HFFc6 (cell line): Measurements from ENCODE around the gene SMPD3. TPM values are rescaled to one million over a fixed set of nuclear protein-coding genes. Genes with fewer than 3 reads are reported as not detected.

ENCODE experiments used
- DNase-seq: peaks from one replicate; pipeline ENCODE4 v3.0.0-alpha.2; 2018
- H3K27ac Mint-ChIP-seq: 2 replicates; pipeline ENCODE4 v1.8.0; 2020; ENCODE audit warnings: mild to moderate bottlenecking, mixed read lengths
- H3K27me3 Mint-ChIP-seq: 2 replicates; pipeline ENCODE4 v1.8.0; 2021; ENCODE audit warnings: mild to moderate bottlenecking, moderate library complexity, mixed read lengths; ENCODE audit not compliant: insufficient read depth
- H3K36me3 Mint-ChIP-seq: 2 replicates; pipeline ENCODE4 v1.8.0; 2021; ENCODE audit warnings: low read depth, mixed read lengths
- H3K4me1 Mint-ChIP-seq: 2 replicates; pipeline ENCODE4 v1.8.0; 2020; ENCODE audit warnings: low read depth, mixed read lengths
- H3K4me3 Mint-ChIP-seq: 2 replicates; pipeline ENCODE4 v1.8.0; 2020; ENCODE audit warnings: mild to moderate bottlenecking, moderate library complexity, mixed read lengths
- H3K9me3 Mint-ChIP-seq: 2 replicates; pipeline ENCODE4 v1.8.0; 2020; ENCODE audit warnings: mild to moderate bottlenecking, mixed read lengths
- CTCF ChIP-seq: fragments of 200-600 bp; sonication (generic); IDR thresholded peaks from 2 replicates; pipeline ENCODE4 v1.5.0; 2021; ENCODE audit warnings: antibody characterized with exemption, mild to moderate bottlenecking
- total RNA-seq, 6 experiments: library from RNA; stranded (reverse); fragmentation: NEBNext Ultra II Directional; extraction: Animal tissue kit (Norgen Biotek cat#: 25700); gene quantifications; 2 replicates in 1 of 6; 3 replicates in 5 of 6; pipeline ENCODE4 v1.2.3, GENCODE V29; 2021

The SMPD3 gene
- total RNA-seq, 6 experiments from 2014 or later: 0.05 to 0.73 (median 0.30) TPM

DNA sequence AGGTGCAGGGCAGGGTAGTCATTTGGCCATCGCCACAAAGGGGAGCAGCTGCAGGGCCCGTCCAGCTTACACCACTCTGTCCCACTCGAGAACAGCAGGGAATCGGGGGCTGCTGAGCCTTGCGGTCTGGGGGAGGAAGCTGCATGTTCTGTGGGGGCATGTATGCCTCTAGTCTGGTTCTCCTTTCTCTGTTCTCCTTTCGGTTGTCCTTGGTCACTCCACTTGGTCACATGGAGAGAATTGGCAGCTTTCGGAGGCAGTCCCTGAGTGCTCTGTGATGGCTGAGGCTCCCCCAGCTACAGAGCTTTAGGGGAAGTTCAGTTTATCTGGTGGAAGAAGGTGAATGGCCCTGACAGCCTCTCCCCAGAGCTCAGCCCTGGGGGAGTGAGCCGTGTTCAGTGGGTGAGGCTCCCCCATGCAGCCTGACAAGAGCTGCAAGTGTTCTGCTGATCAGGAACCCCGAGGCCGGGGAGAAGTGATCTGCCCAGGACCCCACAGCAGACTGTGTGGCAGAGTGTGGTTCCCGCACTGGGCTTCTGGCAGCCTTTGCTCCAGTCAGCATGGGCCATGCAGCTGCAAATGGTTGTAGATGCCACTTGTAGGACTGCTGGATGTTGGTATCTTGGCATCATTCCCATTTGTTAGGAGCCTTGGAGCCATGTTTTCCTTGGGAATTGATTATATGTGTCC lies 22.3 kb upstream of the SMPD3 start:
- TF ChIP-seq CTCF: no peak
- peak overlapping the region; percentile 81; the same call in 1 of the 2 replicates for H3K4me3 Mint-ChIP-seq
- H3K27me3 Mint-ChIP-seq: peaks cover 29% of the 10 kb centered on the region
- H3K36me3 Mint-ChIP-seq: peaks cover 9% of the 10 kb centered on the region
- H3K9me3 Mint-ChIP-seq: no peaks in the 10 kb centered on the region
- peaks cover 29% of the 10 kb centered on the region for H3K4me1 Mint-ChIP-seq
- DNase-seq: no peak
- no peak overlapping the region for H3K27ac Mint-ChIP-seq

GRCh38 chr16:68469796-68470460 lies 21.6 kb upstream of the SMPD3 start:
- no peak for TF ChIP-seq CTCF
- Mint-ChIP-seq H3K27ac (no peak overlapping the region; the same call in 1 of the 2 replicates), H3K4me1 (peaks cover 29% of the 10 kb centered on the region), H3K9me3 (no peaks in the 10 kb centered on the region), H3K4me3 (peak overlapping the region; percentile 81), H3K36me3 (peaks cover 9% of the 10 kb centered on the region), H3K27me3 (peaks cover 27% of the 10 kb centered on the region)
- DNase-seq: no peak

DNA sequence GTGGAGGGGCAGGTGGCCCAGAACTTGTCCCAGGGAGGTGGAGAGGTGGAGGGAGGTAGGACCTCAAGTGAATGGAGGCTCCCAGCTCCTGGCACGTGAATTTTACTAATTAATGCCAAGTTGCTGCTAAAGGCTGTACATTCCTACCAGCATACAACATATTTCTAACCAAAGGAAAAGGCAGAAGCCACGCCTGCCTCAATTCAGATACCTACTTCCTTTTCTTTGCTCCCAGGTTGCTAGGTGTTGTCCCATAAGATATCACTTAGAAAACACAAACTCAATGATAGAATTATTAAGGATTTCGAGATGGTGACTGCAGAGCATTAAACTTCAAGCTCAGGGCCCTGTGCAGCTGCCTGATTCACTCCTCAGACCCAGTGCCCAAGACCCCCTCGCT lies 20.5 kb upstream of the SMPD3 start:
- Mint-ChIP-seq H3K4me3 (no peak overlapping the region), H3K4me1 (peaks cover 29% of the 10 kb centered on the region), H3K36me3 (peaks cover 15% of the 10 kb centered on the region), H3K27ac (no peak overlapping the region), H3K27me3 (peaks cover 34% of the 10 kb centered on the region), H3K9me3 (no peaks in the 10 kb centered on the region)
- DNase-seq: no peak
- TF ChIP-seq CTCF: no peak

- Mint-ChIP-seq H3K4me1 (peaks cover 22% of the 10 kb centered on the region), H3K27me3 (peaks cover 30% of the 10 kb centered on the region), H3K4me3 (no peak overlapping the region), H3K27ac (no peak overlapping the region), H3K9me3 (no peaks in the 10 kb centered on the region), H3K36me3 (peaks cover 27% of the 10 kb centered on the region)
- TF ChIP-seq CTCF: no peak
- no peak for DNase-seq
Observed at GRCh38 chr16:68466174-68466573, 17.9 kb upstream of the SMPD3 start.

DNA sequence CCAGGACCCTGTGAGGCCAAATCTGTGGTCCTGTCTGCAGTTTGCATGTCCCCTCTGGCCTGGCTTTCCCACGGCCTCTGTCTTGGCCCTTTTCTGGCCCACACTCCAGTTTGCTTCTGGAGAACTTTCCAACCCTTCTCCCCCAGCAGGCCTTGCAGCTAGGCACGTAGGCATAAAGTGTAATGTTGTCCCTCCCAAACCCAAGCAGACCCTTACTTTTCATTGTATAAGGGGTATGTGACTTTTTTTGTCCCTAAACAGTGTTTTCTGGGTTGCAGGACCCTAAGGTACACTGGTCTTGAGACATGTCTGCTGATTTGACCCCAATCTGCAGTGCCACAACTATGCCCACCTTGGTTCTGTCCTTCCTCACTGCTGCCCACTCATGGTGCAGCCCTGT lies 15.6 kb upstream of the SMPD3 start:
- no peak for DNase-seq
- Mint-ChIP-seq H3K4me3 (no peak overlapping the region), H3K9me3 (no peaks in the 10 kb centered on the region), H3K27ac (no peak overlapping the region), H3K36me3 (peaks cover 27% of the 10 kb centered on the region), H3K4me1 (peaks cover 9% of the 10 kb centered on the region; the same call in 1 of the 2 replicates), H3K27me3 (peaks cover 30% of the 10 kb centered on the region)
- TF ChIP-seq CTCF: no peak
